ENCODE measurements around the gene RDH8.

GRCh38 chr19:10005632-10006334 is 7.5 kb upstream of the RDH8 start:
- TF ChIP-seq EZH2 (IDR thresholded peaks at IDR 0.05; ENCODE audit: borderline replicate concordance) (no peak), CTCF (IDR thresholded peaks at IDR 0.05; ENCODE audit: poor library complexity) (no peak), EZH2phosphoT487 (IDR thresholded peaks at IDR 0.05; ENCODE audit: low read depth, severe bottlenecking, unreplicated experiment) (no peak)
